Hippocampal formation (tissue), 2 donors: ENCODE results near the gene CHMP1A.
"Not testable (repeated sequence)": the region's sequence is repeated elsewhere in the genome, so short reads cannot be mapped to it uniquely, and the experiment has no call there.

Experiments
- DNase-seq, 2 donors: peaks; one replicate each; lab custom pipeline; 2025; lab: John Stamatoyannopoulos, UW

The CHMP1A gene

GRCh38 chr16:89691986-89692569 is 34.6 kb upstream of the CHMP1A start:
- DNase-seq, result no peak

GRCh38 chr16:89691231-89691985 is 33.9 kb upstream of the CHMP1A start:
- no peak for DNase-seq

GRCh38 chr16:89690392-89690901 is 32.9 kb upstream of the CHMP1A start:
- DNase-seq, result no peak

- DNase-seq, result not testable (repeated sequence)
Observed at GRCh38 chr16:89689621-89690020, 32.1 kb upstream of the CHMP1A start.

GRCh38 chr16:89689142-89689541 is 31.6 kb upstream of the CHMP1A start:
- DNase-seq, result no peak

GRCh38 chr16:89688395-89688794 is 30.9 kb upstream of the CHMP1A start:
- DNase-seq, result no peak

GRCh38 chr16:89687092-89687940 is 29.8 kb upstream of the CHMP1A start:
- DNase-seq, result no peak

GRCh38 chr16:89686520-89687091 is 29.1 kb upstream of the CHMP1A start, which contains the start of gene CDK10:
TSS of gene CDK10 (plus strand) at chr16:89686689. CDS start at chr16:89686711, 22 bp downstream.
- peak; percentile 42 to 84 for DNase-seq

- no peak for DNase-seq
Observed at GRCh38 chr16:89685916-89686315, 28.4 kb upstream of the CHMP1A start.

GRCh38 chr16:89678258-89678657 is 20.8 kb upstream of the CHMP1A start:
- no peak for DNase-seq

- DNase-seq, result no peak
Observed at GRCh38 chr16:89672177-89672941, 14.9 kb upstream of the CHMP1A start.

GRCh38 chr16:89671565-89671964 is 14.1 kb upstream of the CHMP1A start:
- DNase-seq, result not testable (repeated sequence)

- DNase-seq, result no peak
Observed at GRCh38 chr16:89670496-89671431, 13.3 kb upstream of the CHMP1A start.

GRCh38 chr16:89669755-89670154 is 12.2 kb upstream of the CHMP1A start:
- no peak for DNase-seq

GRCh38 chr16:89668790-89669158 is 11.3 kb upstream of the CHMP1A start:
- no peak for DNase-seq

GRCh38 chr16:89667633-89668032 is 10.1 kb upstream of the CHMP1A start:
- no peak for DNase-seq

- DNase-seq, result not testable (repeated sequence)
Observed at GRCh38 chr16:89667000-89667399, 9.5 kb upstream of the CHMP1A start.

- not testable (repeated sequence) for DNase-seq
Observed at GRCh38 chr16:89664238-89664637, 6.7 kb upstream of the CHMP1A start.

GRCh38 chr16:89661215-89661614 is 3.7 kb upstream of the CHMP1A start:
- DNase-seq, result no peak

GRCh38 chr16:89660146-89660545 is 2.6 kb upstream of the CHMP1A start:
- DNase-seq, result no peak
